Measurements from ENCODE around the gene CLN3. TPM values are rescaled to one million over a fixed set of nuclear protein-coding genes. Genes with fewer than 3 reads are reported as not detected.

The CLN3 gene
- total and polyA plus RNA-seq, 2 of the 13 experiments (the other 11 are each of a cell fraction or from before 2014, with no cell fraction given): 23.4 to 46.8 TPM

DNA sequence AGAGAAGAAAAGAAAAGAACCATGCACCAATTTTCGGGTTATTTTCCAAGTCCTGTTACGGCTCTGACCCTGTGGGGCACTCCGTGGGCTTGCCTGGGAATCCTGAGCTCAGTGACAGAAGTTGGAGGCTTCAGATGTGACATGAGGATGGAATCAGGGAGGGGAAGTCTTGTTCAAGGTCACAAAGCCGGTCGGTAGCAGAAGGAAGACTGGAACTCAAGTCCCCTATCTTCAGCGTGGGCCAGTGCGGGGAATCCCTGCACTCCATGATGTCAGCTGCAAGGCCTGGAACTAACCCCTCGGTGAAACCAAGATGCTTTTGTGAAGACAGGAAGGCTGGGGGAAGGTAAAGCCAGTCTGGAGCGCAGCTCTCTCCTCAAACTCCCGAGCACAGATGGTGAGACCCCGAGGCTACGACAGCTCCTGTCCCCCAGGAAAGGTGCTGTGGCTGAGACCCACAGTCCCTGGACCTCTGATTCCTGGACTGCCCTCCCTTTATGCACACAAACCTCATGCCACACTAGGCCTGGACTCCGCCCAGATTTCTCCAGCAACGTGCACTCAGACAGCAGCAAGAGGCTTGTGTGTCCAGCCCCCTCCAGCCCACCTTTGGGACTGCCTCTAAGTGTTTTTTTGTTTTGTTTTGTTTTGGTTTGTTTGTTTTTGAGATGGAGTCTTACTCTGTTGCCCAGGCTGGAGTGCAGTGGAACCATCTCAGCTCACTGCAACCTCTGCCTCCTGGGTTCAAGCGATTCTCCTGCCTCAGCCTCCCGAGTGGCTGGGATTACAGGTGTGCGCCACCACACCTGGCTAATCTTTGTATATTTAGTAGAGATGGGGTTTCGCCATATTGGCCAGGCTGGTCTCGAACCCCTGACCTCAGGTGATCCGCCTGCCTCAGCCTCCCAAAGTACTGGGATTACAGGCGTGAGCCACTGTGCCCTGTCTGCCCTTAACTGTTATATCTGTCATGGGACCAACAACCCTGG, 20.2 kb upstream of the CLN3 start (continued):
- TF ChIP-seq ZBTB7B (CRISPR knock-in tag; IDR thresholded peaks at IDR 0.05): 0 out of 2 replicates have a peak, but pooled peaks have one; percentile 46
- TF ChIP-seq, protein P1, sequence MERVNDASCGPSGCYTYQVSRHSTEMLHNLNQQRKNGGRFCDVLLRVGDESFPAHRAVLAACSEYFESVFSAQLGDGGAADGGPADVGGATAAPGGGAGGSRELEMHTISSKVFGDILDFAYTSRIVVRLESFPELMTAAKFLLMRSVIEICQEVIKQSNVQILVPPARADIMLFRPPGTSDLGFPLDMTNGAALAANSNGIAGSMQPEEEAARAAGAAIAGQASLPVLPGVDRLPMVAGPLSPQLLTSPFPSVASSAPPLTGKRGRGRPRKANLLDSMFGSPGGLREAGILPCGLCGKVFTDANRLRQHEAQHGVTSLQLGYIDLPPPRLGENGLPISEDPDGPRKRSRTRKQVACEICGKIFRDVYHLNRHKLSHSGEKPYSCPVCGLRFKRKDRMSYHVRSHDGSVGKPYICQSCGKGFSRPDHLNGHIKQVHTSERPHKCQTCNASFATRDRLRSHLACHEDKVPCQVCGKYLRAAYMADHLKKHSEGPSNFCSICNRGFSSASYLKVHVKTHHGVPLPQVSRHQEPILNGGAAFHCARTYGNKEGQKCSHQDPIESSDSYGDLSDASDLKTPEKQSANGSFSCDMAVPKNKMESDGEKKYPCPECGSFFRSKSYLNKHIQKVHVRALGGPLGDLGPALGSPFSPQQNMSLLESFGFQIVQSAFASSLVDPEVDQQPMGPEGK (CRISPR knock-in tag; IDR thresholded peaks at IDR 0.05): peak; percentile 20; the same call in 1 of the 2 replicates
- 0 out of 2 replicates have a peak, but pooled peaks have one; percentile 39 for TF ChIP-seq RFXAP (CRISPR knock-in tag; IDR thresholded peaks at IDR 0.05; ENCODE audit: borderline replicate concordance)
- no peak for TF ChIP-seq ZNF552 (CRISPR knock-in tag; IDR thresholded peaks at IDR 0.05; ENCODE audit: borderline replicate concordance)
- TF ChIP-seq, protein P2, sequence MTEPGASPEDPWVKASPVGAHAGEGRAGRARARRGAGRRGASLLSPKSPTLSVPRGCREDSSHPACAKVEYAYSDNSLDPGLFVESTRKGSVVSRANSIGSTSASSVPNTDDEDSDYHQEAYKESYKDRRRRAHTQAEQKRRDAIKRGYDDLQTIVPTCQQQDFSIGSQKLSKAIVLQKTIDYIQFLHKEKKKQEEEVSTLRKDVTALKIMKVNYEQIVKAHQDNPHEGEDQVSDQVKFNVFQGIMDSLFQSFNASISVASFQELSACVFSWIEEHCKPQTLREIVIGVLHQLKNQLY (CRISPR knock-in tag; IDR thresholded peaks at IDR 0.05): 0 out of 2 replicates have a peak, but pooled peaks have one; percentile 16
- TF ChIP-seq, protein P3, sequence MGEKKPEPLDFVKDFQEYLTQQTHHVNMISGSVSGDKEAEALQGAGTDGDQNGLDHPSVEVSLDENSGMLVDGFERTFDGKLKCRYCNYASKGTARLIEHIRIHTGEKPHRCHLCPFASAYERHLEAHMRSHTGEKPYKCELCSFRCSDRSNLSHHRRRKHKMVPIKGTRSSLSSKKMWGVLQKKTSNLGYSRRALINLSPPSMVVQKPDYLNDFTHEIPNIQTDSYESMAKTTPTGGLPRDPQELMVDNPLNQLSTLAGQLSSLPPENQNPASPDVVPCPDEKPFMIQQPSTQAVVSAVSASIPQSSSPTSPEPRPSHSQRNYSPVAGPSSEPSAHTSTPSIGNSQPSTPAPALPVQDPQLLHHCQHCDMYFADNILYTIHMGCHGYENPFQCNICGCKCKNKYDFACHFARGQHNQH (CRISPR knock-in tag; IDR thresholded peaks at IDR 0.05): 0 out of 2 replicates have a peak, but pooled peaks have one; percentile 51
- TF ChIP-seq, protein P4, sequence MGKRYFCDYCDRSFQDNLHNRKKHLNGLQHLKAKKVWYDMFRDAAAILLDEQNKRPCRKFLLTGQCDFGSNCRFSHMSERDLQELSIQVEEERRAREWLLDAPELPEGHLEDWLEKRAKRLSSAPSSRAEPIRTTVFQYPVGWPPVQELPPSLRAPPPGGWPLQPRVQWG (CRISPR knock-in tag; IDR thresholded peaks at IDR 0.05; ENCODE audit: borderline replicate concordance, low read depth): no peak
- 0 out of 2 replicates have a peak, but pooled peaks have one; percentile 10 for TF ChIP-seq IRX3 (CRISPR knock-in tag; IDR thresholded peaks at IDR 0.05; ENCODE audit: borderline replicate concordance, low read depth)
- TF ChIP-seq, protein P5, sequence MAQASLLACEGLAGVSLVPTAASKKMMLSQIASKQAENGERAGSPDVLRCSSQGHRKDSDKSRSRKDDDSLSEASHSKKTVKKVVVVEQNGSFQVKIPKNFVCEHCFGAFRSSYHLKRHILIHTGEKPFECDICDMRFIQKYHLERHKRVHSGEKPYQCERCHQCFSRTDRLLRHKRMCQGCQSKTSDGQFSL (CRISPR knock-in tag; IDR thresholded peaks at IDR 0.05): peak; percentile 57; the same call in 1 of the 2 replicates
- TF ChIP-seq ZNF710 (CRISPR knock-in tag; IDR thresholded peaks at IDR 0.05; ENCODE audit: borderline replicate concordance): 0 out of 2 replicates have a peak, but pooled peaks have one; percentile 17
- peak; percentile 62 for TF ChIP-seq ZFX (CRISPR knock-in tag; IDR thresholded peaks at IDR 0.05; ENCODE audit: low read depth)
- peak; percentile 64; the same call in 1 of the 2 replicates for TF ChIP-seq ZNF564 (CRISPR knock-in tag; IDR thresholded peaks at IDR 0.05)
- 0 out of 2 replicates have a peak, but pooled peaks have one; percentile 17 for TF ChIP-seq JUND (CRISPR knock-in tag; IDR thresholded peaks at IDR 0.05)
- TF ChIP-seq ZNF607 (CRISPR knock-in tag; IDR thresholded peaks at IDR 0.05; ENCODE audit: borderline replicate concordance): peak; percentile 46; the same call in 1 of the 2 replicates
- peak; percentile 63; the same call in 1 of the 2 replicates for TF ChIP-seq HOXA3 (CRISPR knock-in tag; IDR thresholded peaks at IDR 0.05)
- TF ChIP-seq MYC (CRISPR knock-in tag; IDR thresholded peaks at IDR 0.05; ENCODE audit: borderline replicate concordance): peak; percentile 68; the same call in 1 of the 2 replicates
- TF ChIP-seq SMARCC2 (IDR thresholded peaks at IDR 0.05): no peak
- no peak for TF ChIP-seq FOXP1 (IDR thresholded peaks at IDR 0.05)
- peak; percentile 9; the same call in 1 of the 2 replicates for TF ChIP-seq FOXP1 (CRISPR knock-in tag; IDR thresholded peaks at IDR 0.05)
- TF ChIP-seq GABPA (IDR thresholded peaks at IDR 0.05; ENCODE audit: low read depth, low read length): no peak
- 0 out of 2 replicates have a peak, but pooled peaks have one; percentile 6 for TF ChIP-seq GABPA (CRISPR knock-in tag; IDR thresholded peaks at IDR 0.05; ENCODE audit: low read depth)

All from HepG2 (cell line).